ENCODE results near the gene SNX8.

Gene SNX8

GRCh38 chr7:2247141-2247995 is 66.9 kb downstream of the SNX8 start:
- in situ Hi-C loops (cut with MboI; ENCODE audit: low sequenced_read_pairs), result no loop called here

- in situ Hi-C loops (cut with MboI; ENCODE audit: low sequenced_read_pairs), result no loop called here
These were observed 68.2 kb downstream of the SNX8 start for GRCh38 chr7:2245883-2246675.

GRCh38 chr7:2244404-2244995 is 69.7 kb downstream of the SNX8 start:
- in situ Hi-C loops (cut with MboI; ENCODE audit: low sequenced_read_pairs), result no loop called here

- in situ Hi-C loops (cut with MboI; ENCODE audit: low sequenced_read_pairs), result no loop called here
These were observed 70.8 kb downstream of the SNX8 start for GRCh38 chr7:2243458-2243857.

GRCh38 chr7:2242541-2243429 is 71.5 kb downstream of the SNX8 start:
- in situ Hi-C loops (cut with MboI; ENCODE audit: low sequenced_read_pairs), result no loop called here

GRCh38 chr7:2241580-2242540 is 72.4 kb downstream of the SNX8 start, which contains the start of the genes MRM2 and NUDT1:
Gene MRM2 (minus strand): TSS chr7:2242205. CDS start chr7:2242169, 36 bp downstream.
Gene NUDT1 (plus strand): TSS chr7:2242226. CDS start chr7:2244575, 2,349 bp downstream.
- in situ Hi-C loops (cut with MboI; ENCODE audit: low sequenced_read_pairs), result no loop called here

- in situ Hi-C loops (cut with MboI; ENCODE audit: low sequenced_read_pairs), result no loop called here
These were observed 75.0 kb downstream of the SNX8 start for GRCh38 chr7:2239242-2239641.

GRCh38 chr7:2237109-2237602 is 77.1 kb downstream of the SNX8 start:
- in situ Hi-C loops (cut with MboI; ENCODE audit: low sequenced_read_pairs), result no loop called here

- in situ Hi-C loops (cut with MboI; ENCODE audit: low sequenced_read_pairs), result no loop called here
These were observed 80.3 kb downstream of the SNX8 start for GRCh38 chr7:2233926-2234325.

- in situ Hi-C loops (cut with MboI; ENCODE audit: low sequenced_read_pairs), result no loop called here
These were observed 81.3 kb downstream of the SNX8 start, which contains the start of gene MAD1L1 for GRCh38 chr7:2232766-2233520. Gene MAD1L1 (minus strand): TSS chr7:2232945. CDS start chr7:2230133, 2,812 bp downstream.

GRCh38 chr7:2231992-2232765 is 82.1 kb downstream of the SNX8 start:
- in situ Hi-C loops (cut with MboI; ENCODE audit: low sequenced_read_pairs), result no loop called here

GRCh38 chr7:2230882-2231281 is 83.4 kb downstream of the SNX8 start:
- in situ Hi-C loops (cut with MboI; ENCODE audit: low sequenced_read_pairs), result no loop called here

GRCh38 chr7:2230226-2230625 is 84.0 kb downstream of the SNX8 start:
- in situ Hi-C loops (cut with MboI; ENCODE audit: low sequenced_read_pairs), result no loop called here

- in situ Hi-C loops (cut with MboI; ENCODE audit: low sequenced_read_pairs), result no loop called here
These were observed 84.8 kb downstream of the SNX8 start for GRCh38 chr7:2229467-2229866.

GRCh38 chr7:2228921-2229320 is 85.3 kb downstream of the SNX8 start:
- in situ Hi-C loops (cut with MboI; ENCODE audit: low sequenced_read_pairs), result no loop called here

GRCh38 chr7:2227699-2228098 is 86.5 kb downstream of the SNX8 start:
- in situ Hi-C loops (cut with MboI; ENCODE audit: low sequenced_read_pairs), result no loop called here

GRCh38 chr7:2225830-2226229 is 88.4 kb downstream of the SNX8 start:
- in situ Hi-C loops (cut with MboI; ENCODE audit: low sequenced_read_pairs), result no loop called here

GRCh38 chr7:2225336-2225735 is 88.9 kb downstream of the SNX8 start:
- in situ Hi-C loops (cut with MboI; ENCODE audit: low sequenced_read_pairs), result no loop called here
